H1 (cell line): ENCODE measurements around the gene TDRD1. TPM values are rescaled to one million over a fixed set of nuclear protein-coding genes. Genes with fewer than 3 reads are reported as not detected.

Source experiments
- CTCF ChIA-PET: fragments of 300-600 bp; sonication (Branson Sonifier 250); formaldehyde crosslinking; loops from one replicate; lab custom pipeline; 2021; ENCODE audit not compliant: partially characterized antibody; lab: Charles Lee
- POLR2A ChIA-PET: fragments of 300-600 bp; sonication (Branson Sonifier 250); formaldehyde crosslinking; loops from one replicate; lab custom pipeline; 2021; ENCODE audit warnings: inconsistent platforms; ENCODE audit not compliant: partially characterized antibody; lab: Charles Lee
- DNase-seq, 2 experiments: peaks; one replicate each; pipeline versions ENCODE4 v3.0.0 to v3.0.0-alpha.2; 2010 to 2022; ENCODE audit warnings: low spot score in 2 of 2, low read depth in 1 of 2, mixed read lengths in 1 of 2
- FAIRE-seq: peaks from 2 replicates; lab custom pipeline; 2011; peaks lifted over from hg19 to GRCh38; lab: Jason Lieb, UNC
- H2AFZ ChIP-seq: 2 replicates; pipeline ENCODE4 v1.8.1; 2012; ENCODE audit warnings: low read length, inconsistent platforms
- H2AK5ac ChIP-seq: 2 replicates; pipeline ENCODE4 v1.6.1; 2013; ENCODE audit warnings: low read depth, low read length
- H2BK120ac ChIP-seq: replicated peaks from 2 replicates; pipeline ENCODE3; 2013; ENCODE audit warnings: low read depth, low read length, inconsistent platforms
- H2BK12ac ChIP-seq: 2 replicates; pipeline ENCODE4 v1.6.1; 2013; ENCODE audit warnings: low read depth, low read length
- H2BK15ac ChIP-seq: 2 replicates; pipeline ENCODE4 v1.6.1; 2013; ENCODE audit warnings: low read length
- H2BK20ac ChIP-seq: 2 replicates; pipeline ENCODE4 v1.6.1; 2013; ENCODE audit warnings: low read length
- H2BK5ac ChIP-seq: 2 replicates; pipeline ENCODE4 v1.6.1; 2013; ENCODE audit warnings: low read depth, low read length
- H3K14ac ChIP-seq: 2 replicates; pipeline ENCODE4 v1.6.1; 2013; ENCODE audit warnings: inconsistent platforms; ENCODE audit not compliant: insufficient read length
- H3K18ac ChIP-seq: 2 replicates; pipeline ENCODE4 v1.6.1; 2013; ENCODE audit warnings: low read length; ENCODE audit errors: extremely low read depth
- H3K23ac ChIP-seq: 2 replicates; pipeline ENCODE4 v1.6.1; 2013; ENCODE audit warnings: inconsistent platforms; ENCODE audit not compliant: insufficient read length
- H3K23me2 ChIP-seq: 2 replicates; pipeline ENCODE4 v1.6.1; 2013; ENCODE audit warnings: low read depth, low read length
- H3K27ac ChIP-seq: 2 replicates; pipeline ENCODE4 v1.6.1; 2011; ENCODE audit warnings: low read depth, low read length, inconsistent platforms
- H3K27me3 ChIP-seq, 4 experiments: replicated peaks in 1 of 4; 1 replicate in 1 of 4; 2 replicates in 3 of 4; pipeline versions ENCODE4 v1.6.1 to v1.8.1; 2011 to 2013; ENCODE audit warnings: low read length in 3 of 4, mild to moderate bottlenecking in 3 of 4, inconsistent platforms in 2 of 4, mixed read lengths in 2 of 4, moderate library complexity in 1 of 4; ENCODE audit not compliant: control insufficient read depth in 3 of 4, insufficient read depth in 3 of 4; ENCODE audit errors: extremely low read depth in 1 of 4
- H3K36me3 ChIP-seq, 4 experiments: 2 replicates each; pipeline versions ENCODE4 v1.6.1 to v1.8.1; 2011 to 2013; ENCODE audit warnings: mild to moderate bottlenecking in 4 of 4, low read length in 3 of 4, moderate library complexity in 2 of 4, control low read depth in 1 of 4, inconsistent platforms in 1 of 4; ENCODE audit not compliant: insufficient read depth in 4 of 4, control insufficient read depth in 2 of 4
- H3K4ac ChIP-seq: replicated peaks from 2 replicates; pipeline ENCODE3; 2013; ENCODE audit warnings: low read length, low read depth, mixed read lengths, inconsistent platforms; ENCODE audit not compliant: insufficient read length
- H3K4me1 ChIP-seq, 4 experiments: replicated peaks in 1 of 4; 1 replicate in 1 of 4; 2 replicates in 3 of 4; pipeline versions ENCODE4 v1.6.1 to v1.8.1; 2011 to 2013; ENCODE audit warnings: low read length in 3 of 4, inconsistent platforms in 2 of 4, mixed read lengths in 1 of 4; ENCODE audit not compliant: insufficient read depth in 4 of 4, control insufficient read depth in 3 of 4
- H3K4me2 ChIP-seq, 2 experiments: 2 replicates each; pipeline versions ENCODE4 v1.6.1 to v1.8.1; 2011 to 2013; ENCODE audit warnings: low read depth in 2 of 2, low read length in 2 of 2, control low read depth in 1 of 2, inconsistent platforms in 1 of 2, mild to moderate bottlenecking in 1 of 2; ENCODE audit not compliant: insufficient read depth in 1 of 2
- H3K4me3 ChIP-seq, 4 experiments: fragments of 200-600, 300-600 bp in 1 of 4; sonication (generic), shearing (Covaris generic), sonication (Bioruptor Twin) in 1 of 4; 2 replicates each; pipeline versions ENCODE4 v1.5.1 to v1.8.1; 2011 to 2016; ENCODE audit warnings: low read length in 4 of 4, low read depth in 3 of 4, control low read depth in 2 of 4, inconsistent platforms in 2 of 4, mild to moderate bottlenecking in 2 of 4, mixed read lengths in 1 of 4, moderate library complexity in 1 of 4; ENCODE audit not compliant: insufficient read depth in 2 of 4; ENCODE audit errors: extremely low read depth in 1 of 4
- H3K56ac ChIP-seq: replicated peaks from 2 replicates; pipeline ENCODE3; 2013; ENCODE audit warnings: low read depth, mild to moderate bottlenecking, mixed read lengths, low read length, inconsistent platforms; ENCODE audit not compliant: insufficient read length
- H3K79me1 ChIP-seq: 2 replicates; pipeline ENCODE4 v1.6.1; 2013; ENCODE audit warnings: low read depth, low read length, control low read depth
- H3K79me2 ChIP-seq, 2 experiments: 2 replicates each; pipeline versions ENCODE4 v1.6.1 to v1.8.1; 2012 to 2013; ENCODE audit warnings: low read length in 2 of 2, mild to moderate bottlenecking in 2 of 2, inconsistent platforms in 1 of 2; ENCODE audit not compliant: insufficient read depth in 2 of 2, control insufficient read depth in 1 of 2
- H3K9ac ChIP-seq, 4 experiments: replicated peaks in 1 of 4; 1 replicate in 1 of 4; 2 replicates in 3 of 4; pipeline versions ENCODE4 v1.6.1 to v1.8.1; 2011 to 2013; ENCODE audit warnings: low read depth in 3 of 4, low read length in 3 of 4, control low read depth in 2 of 4, mild to moderate bottlenecking in 2 of 4, moderate library complexity in 2 of 4, inconsistent platforms in 1 of 4; ENCODE audit errors: extremely low read depth in 1 of 4
- H3K9me3 ChIP-seq, 2 experiments: 2 replicates each; pipeline versions ENCODE4 v1.6.1 to v1.8.1; 2012 to 2013; ENCODE audit warnings: mild to moderate bottlenecking in 2 of 2, moderate library complexity in 2 of 2, control low read depth in 1 of 2, inconsistent platforms in 1 of 2, low read depth in 1 of 2, low read length in 1 of 2, mixed read lengths in 1 of 2; ENCODE audit not compliant: insufficient read depth in 2 of 2
- H4K20me1 ChIP-seq, 2 experiments: replicated peaks in 1 of 2; 2 replicates each; pipeline versions ENCODE3 to v1.8.1; 2011 to 2013; ENCODE audit warnings: inconsistent platforms in 2 of 2, low read length in 2 of 2, mild to moderate bottlenecking in 1 of 2; ENCODE audit not compliant: insufficient read depth in 2 of 2, control insufficient read depth in 1 of 2
- H4K5ac ChIP-seq: 2 replicates; pipeline ENCODE4 v1.6.1; 2013; ENCODE audit warnings: low read length, low read depth, mixed read lengths, inconsistent platforms; ENCODE audit not compliant: insufficient read length
- H4K8ac ChIP-seq: 2 replicates; pipeline ENCODE4 v1.8.0; 2013; ENCODE audit warnings: mild to moderate bottlenecking, moderate library complexity, low read length, inconsistent platforms; ENCODE audit not compliant: insufficient read depth; ENCODE audit errors: extremely low read depth
- H4K91ac ChIP-seq: replicated peaks from 2 replicates; pipeline ENCODE3; 2013; ENCODE audit warnings: low read length, mixed read lengths, inconsistent platforms; ENCODE audit not compliant: insufficient read length
- HDAC2 ChIP-seq, 2 experiments: fragments of 300-600 bp in 1 of 2; sonication (generic) in 1 of 2; IDR thresholded peaks; 2 replicates each; pipeline ENCODE4 v1.6.1; 2011 to 2012; ENCODE audit warnings: low read depth in 2 of 2, low read length in 2 of 2, mild to moderate bottlenecking in 2 of 2, moderate library complexity in 2 of 2, borderline replicate concordance in 1 of 2, inconsistent platforms in 1 of 2
- JUN ChIP-seq: IDR thresholded peaks from 2 replicates; pipeline ENCODE4 v1.6.1; 2011; ENCODE audit warnings: low read depth, mild to moderate bottlenecking, improper control_type of control experiment, low read length
- KDM4A ChIP-seq: IDR thresholded peaks from one replicate; pipeline ENCODE4 v1.7.1; 2012; ENCODE audit warnings: low read depth, mild to moderate bottlenecking, moderate library complexity, low read length, inconsistent platforms; ENCODE audit not compliant: severe bottlenecking
- MAX ChIP-seq: IDR thresholded peaks from 2 replicates; pipeline ENCODE4 v1.6.1; 2012; ENCODE audit warnings: inconsistent platforms
- POLR2AphosphoS5 ChIP-seq: IDR thresholded peaks from 2 replicates; pipeline ENCODE4 v1.6.1; 2011; ENCODE audit warnings: low read depth, low read length
- SIN3A ChIP-seq, 2 experiments: IDR thresholded peaks in 1 of 2; conservative IDR thresholded peaks in 1 of 2; 2 replicates each; pipeline ENCODE4 v1.6.1; 2011 to 2012; ENCODE audit warnings: low read length in 2 of 2, improper control_type of control experiment in 1 of 2, low read depth in 1 of 2, mild to moderate bottlenecking in 1 of 2
- SIRT6 ChIP-seq: IDR thresholded peaks from one replicate; pipeline ENCODE4 v1.7.1; 2012; ENCODE audit warnings: low read length, inconsistent platforms
- SP4 ChIP-seq: IDR thresholded peaks from 2 replicates; pipeline ENCODE4 v1.6.1; 2012; ENCODE audit warnings: low read length, inconsistent platforms
- YY1 ChIP-seq: IDR thresholded peaks from 2 replicates; pipeline ENCODE4 v1.6.1; 2011; ENCODE audit warnings: low read depth, mild to moderate bottlenecking, low read length
- WGBS, 2 experiments: shearing (Covaris generic) in 1 of 2; methylation state at CpG; one replicate each; pipeline versions ENCODE4 v1.1.6 to v1.1.7; 2013 to 2015; ENCODE audit warnings: low lambda C conversion rate in 2 of 2, mixed read lengths in 2 of 2, inconsistent platforms in 1 of 2, low coverage in 1 of 2, missing lambda C conversion rate in 1 of 2; ENCODE audit not compliant: insufficient replicate concordance in 2 of 2, insufficient coverage in 1 of 2, insufficient read length in 1 of 2; ENCODE audit errors: extremely low coverage in 1 of 2, missing lambda C conversion rate in 1 of 2; 5-methylcytosine and 5-hydroxymethylcytosine counted together
- polyA plus RNA-seq, 7 experiments: library from polyadenylated mRNA; depleted of rRNA in 3 of 7; stranded (reverse) in 5 of 7; unstranded in 2 of 7; fragments of >200 nt in 5 of 7; fragments of 200-250 nt in 2 of 7; gene quantifications; 1 replicate in 5 of 7; 2 replicates in 1 of 7; 4 replicates in 1 of 7; pipeline versions ENCODE4 v1.2.1 to v1.2.3, GENCODE V29; 2011 to 2013; ENCODE audit warnings: missing spikeins in 2 of 7, mixed read lengths in 2 of 7
- total RNA-seq: library from RNA; stranded (reverse); fragmentation: NEBNext Ultra II Directional; extraction: Animal tissue kit (Norgen Biotek cat#: 25700); gene quantifications from 2 replicates; pipeline ENCODE4 v1.2.1, GENCODE V29; 2021

TDRD1 gene
- total and polyA plus RNA-seq, 2 of the 8 experiments (the other 6 are each of a cell fraction or from before 2014, with no cell fraction given) = 0.02 to 0.71 TPM

DNA sequence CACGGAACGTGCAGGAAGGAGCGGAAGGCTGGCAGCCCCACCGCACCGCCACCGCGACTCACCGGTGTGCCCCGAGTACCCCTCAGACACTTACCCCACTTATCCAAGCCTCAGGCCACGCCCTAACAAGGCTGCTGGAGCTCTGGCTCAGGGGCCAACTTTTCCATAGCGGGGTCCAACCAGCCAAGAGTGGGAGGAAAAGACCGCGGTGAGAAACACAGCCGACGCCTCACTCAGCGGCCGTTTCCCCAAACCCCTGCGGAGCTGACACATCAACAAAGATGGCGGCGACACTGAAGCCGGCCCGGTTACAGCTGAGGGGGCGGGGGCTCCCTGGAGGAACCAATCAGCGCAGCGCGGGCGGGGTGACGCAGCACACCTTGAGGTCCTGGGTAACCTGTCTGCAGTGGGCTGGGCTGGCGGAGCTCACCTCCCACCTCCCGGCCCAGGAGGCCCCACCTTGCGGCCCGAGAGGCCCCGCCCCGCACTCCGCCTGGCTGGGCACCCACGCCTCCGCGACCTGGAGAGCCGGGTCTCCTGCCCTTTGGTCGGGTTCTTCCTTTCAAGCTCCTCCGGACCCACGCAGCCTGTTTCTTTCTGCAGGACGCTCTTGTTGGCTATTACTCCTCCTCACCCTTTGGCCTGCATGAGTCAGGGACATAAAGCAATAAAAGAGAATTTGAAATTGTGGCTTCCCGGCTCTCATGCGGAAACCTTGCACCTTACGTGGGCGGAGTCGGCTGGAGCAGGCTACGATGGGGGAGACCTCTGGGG, 5.0 kb upstream of the TDRD1 start, which contains the start of gene CCDC186:
CCDC186 (minus strand) TSS at position 283 of the 774 bp plus-strand sequence. CDS start 10,935 bp downstream, outside the sequence.
- peak within 1 kb of the TSS; percentile 90 for H2BK5ac ChIP-seq
- H3K4me2 ChIP-seq = peak within 1 kb of the TSS; percentile 95 to 96
- no peaks in the 10 kb centered on the region; the same call in 1 of the 2 replicates for H3K79me1 ChIP-seq
- peak; percentile 81 for FAIRE-seq
- peak within 1 kb of the TSS; percentile 76 to 96 (median 94) for H3K4me3 ChIP-seq
- peak; percentile 94 to 97 for DNase-seq
- no peak within 1 kb of the TSS for H3K14ac ChIP-seq
- ChIA-PET CTCF (interaction anchor here (0.7 kb wide), 1 partner anchor 1291 kb away, joined by 3 read pairs; no protein-coding TSS in a partner anchor), POLR2A (no interaction called here)
- peaks cover 16 to 46% of the 10 kb centered on the region in 2 experiments for H3K79me2 ChIP-seq
- peak within 1 kb of the TSS; percentile 92 for H4K91ac ChIP-seq
- H4K20me1 ChIP-seq = no peaks in the 10 kb centered on the region
- peak within 1 kb of the TSS; percentile 37 for H2BK120ac ChIP-seq
- peak within 1 kb of the TSS; percentile 86 for H4K5ac ChIP-seq
- peaks cover 0 to 3% of the 10 kb centered on the region in 2 experiments; a peak in 1 of 4 replicates for H3K9me3 ChIP-seq
- peak within 1 kb of the TSS; percentile 72 for H3K27ac ChIP-seq
- peaks cover 0 to 8% (median under 1%) of the 10 kb centered on the region in 4 experiments; a peak in 2 of 8 replicates for H3K36me3 ChIP-seq
- no peak within 1 kb of the TSS for H2AK5ac ChIP-seq
- peaks cover 0 to 1% (median 0%) of the 10 kb centered on the region in 4 experiments; a peak in 1 of 7 replicates for H3K27me3 ChIP-seq
- H2AFZ ChIP-seq = peak within 1 kb of the TSS; percentile 94
- no peak within 1 kb of the TSS for H3K4ac ChIP-seq
- no peak within 1 kb of the TSS for H3K23ac ChIP-seq
- peak within 1 kb of the TSS; percentile 94 for H3K56ac ChIP-seq
- H3K4me1 ChIP-seq = peaks cover 0 to 5% (median 2%) of the 10 kb centered on the region in 4 experiments; a peak in 3 of 7 replicates
- peaks cover 12% of the 10 kb centered on the region for H3K23me2 ChIP-seq
- peak within 1 kb of the TSS; percentile 96 for H4K8ac ChIP-seq
- peak within 1 kb of the TSS; percentile 96 for H3K18ac ChIP-seq
- H2BK15ac ChIP-seq = peak within 1 kb of the TSS; percentile 93; the same call in 1 of the 2 replicates
- peak within 1 kb of the TSS; percentile 82 to 92 (median 83) for H3K9ac ChIP-seq
- peak within 1 kb of the TSS; percentile 2; the same call in 1 of the 2 replicates for H2BK20ac ChIP-seq
- WGBS, 2 experiments = 1% methylated on average over 32 of the region's 49 CpGs; no CpG with 5 or more reads in 1 of the 2 experiments
- H2BK12ac ChIP-seq = peak within 1 kb of the TSS; percentile 56
- TF ChIP-seq JUN = no peak
- TF ChIP-seq SIRT6 = no peak
- peak; percentile 65; the same call in 1 of the 2 replicates for TF ChIP-seq MAX
- peak; percentile 72 for TF ChIP-seq KDM4A
- peak; percentile 96 for TF ChIP-seq YY1
- 0 out of 2 replicates have a peak, but pooled peaks have one; percentile 42 for TF ChIP-seq SP4
- peak in 1 of 2 experiments; percentile 91; a peak in 2 of 4 replicates for TF ChIP-seq SIN3A (conservative IDR thresholded peaks at IDR 0.05 in 1 of 2, IDR thresholded peaks at IDR 0.05 in 1 of 2; ENCODE audit: low read depth in 1 of 2, low read length in 2 of 2)
- peak; percentile 58 to 68; a peak in 1 of 4 replicates for TF ChIP-seq HDAC2 (IDR thresholded peaks at IDR 0.05; ENCODE audit: borderline replicate concordance in 1 of 2, low read depth in 2 of 2, low read length in 2 of 2)
- TF ChIP-seq POLR2AphosphoS5 = peak; percentile 64; the same call in 1 of the 2 replicates
